GM15510 (cell line): Measurements from ENCODE around the gene ATOSA.

Experiments
- POLR2A ChIP-seq: IDR thresholded peaks from 3 replicates; pipeline ENCODE4 v1.6.1; 2011; ENCODE audit warnings: borderline replicate concordance; ENCODE audit not compliant: insufficient read length; ENCODE audit errors: extremely low read depth

ATOSA gene

DNA sequence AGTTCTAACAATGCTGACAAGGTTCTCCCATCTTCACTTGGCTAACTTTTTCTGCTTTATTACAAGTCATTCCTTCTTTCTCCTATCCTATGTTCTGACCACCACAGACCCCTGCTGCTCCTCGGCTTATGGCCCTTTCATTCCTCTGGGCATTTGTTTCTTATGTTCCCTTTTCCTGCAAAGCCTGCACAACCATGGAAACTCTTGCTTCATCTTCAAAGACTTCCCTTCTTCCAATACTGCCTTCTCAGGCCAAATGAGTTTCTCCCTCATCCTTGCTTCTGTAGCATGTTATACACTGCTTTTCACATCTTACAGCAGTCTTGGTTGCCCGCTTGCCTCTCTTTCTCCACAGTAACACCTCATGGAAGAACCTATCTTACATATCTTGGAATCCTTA is 17.9 kb upstream of the ATOSA start:
- no peak for TF ChIP-seq POLR2A

DNA sequence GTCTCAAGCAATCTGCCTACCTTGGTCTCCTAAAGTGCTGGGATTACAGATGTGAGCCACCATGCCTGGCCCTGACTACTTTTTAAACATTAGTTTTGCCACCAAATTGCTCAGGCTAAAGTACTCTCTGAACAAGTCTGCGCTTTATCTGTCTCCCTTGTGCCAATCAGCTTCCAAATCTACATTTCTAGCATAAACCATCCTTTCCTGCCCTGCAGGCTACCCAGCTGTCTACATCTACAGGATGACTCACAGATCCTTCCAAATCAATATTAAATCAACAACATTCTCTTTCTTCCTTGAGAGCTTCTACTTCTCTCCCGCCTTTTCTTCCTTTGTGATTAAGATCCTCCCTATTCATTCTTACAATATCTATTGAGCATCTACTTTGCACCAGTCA is 16.0 kb upstream of the ATOSA start:
- TF ChIP-seq POLR2A: no peak

DNA sequence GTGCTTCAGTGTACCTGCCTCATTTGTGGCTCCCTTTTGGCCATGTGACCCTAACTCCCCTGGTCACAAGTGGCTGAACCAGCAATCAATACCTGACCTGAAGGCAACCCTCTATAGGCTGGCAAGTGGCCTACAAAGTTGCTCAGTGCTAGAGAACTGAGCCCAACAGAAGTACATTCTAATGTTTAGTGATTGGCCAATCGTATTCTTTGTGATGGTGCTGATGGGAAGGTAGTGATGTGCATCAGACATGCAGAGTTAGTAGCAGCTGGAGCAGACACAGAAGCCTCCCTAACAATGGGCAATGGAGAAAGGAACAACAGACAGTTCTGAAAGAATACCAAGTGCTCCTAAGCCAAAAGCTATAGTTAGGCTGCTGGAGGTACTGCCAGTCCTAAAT is 10.4 kb upstream of the ATOSA start:
- TF ChIP-seq POLR2A: no peak

DNA sequence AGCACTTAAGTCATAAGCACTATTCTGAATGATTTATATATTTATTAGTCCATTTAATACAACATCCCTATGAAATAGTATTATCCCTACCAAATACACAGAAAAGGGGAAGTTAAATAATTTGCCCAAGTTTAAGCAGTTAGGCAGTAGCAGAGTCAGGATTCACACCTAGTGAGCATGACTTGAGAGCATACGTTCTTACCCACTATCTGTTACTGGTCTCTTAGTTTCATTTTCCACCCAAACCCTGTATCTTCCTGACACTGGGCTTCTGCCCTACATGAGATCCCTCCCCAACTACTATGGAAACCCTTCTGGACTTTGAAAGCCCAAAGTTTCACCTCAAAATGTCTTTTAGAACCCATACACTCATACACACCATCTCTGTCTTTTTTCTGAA is 4.4 kb upstream of the ATOSA start:
- TF ChIP-seq POLR2A: no peak

DNA sequence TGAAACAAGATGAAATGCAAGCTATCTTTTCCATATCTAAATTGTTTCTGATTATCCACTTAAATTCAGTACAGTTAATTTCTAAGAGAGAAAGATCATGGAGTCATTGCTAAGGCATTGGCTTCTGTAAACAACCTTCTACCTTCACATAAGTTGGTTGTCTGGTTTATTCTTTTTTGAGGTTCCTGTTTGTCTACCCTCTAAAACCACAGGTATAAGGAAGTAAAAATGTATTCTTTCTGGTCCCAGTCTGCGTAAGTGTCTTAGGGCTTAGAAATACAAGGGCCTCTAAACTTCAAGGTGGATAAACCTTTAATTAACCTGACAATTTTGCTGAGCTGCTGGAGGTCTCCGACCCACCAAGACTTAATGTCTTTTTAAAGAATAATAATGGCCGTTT is 3.6 kb upstream of the ATOSA start:
- no peak for TF ChIP-seq POLR2A

DNA sequence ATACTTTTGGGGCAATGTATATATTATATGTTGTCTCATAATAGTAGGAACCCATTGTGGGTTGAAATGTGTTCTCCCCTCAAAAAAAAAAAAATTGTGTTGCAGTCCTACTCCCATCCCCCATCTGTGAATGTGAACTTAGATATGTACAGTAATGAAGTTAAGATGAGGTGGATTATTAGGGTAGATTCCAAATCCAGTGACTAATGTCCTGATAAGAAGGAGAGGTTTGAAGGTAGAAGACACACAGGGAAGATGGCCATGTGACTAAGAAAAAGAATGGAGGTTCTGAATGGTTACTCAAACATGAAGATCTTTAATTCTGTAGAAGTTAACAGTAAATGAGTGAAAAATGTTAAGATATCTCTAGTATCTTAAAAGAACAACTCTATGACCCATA is 3.0 kb upstream of the ATOSA start:
- no peak for TF ChIP-seq POLR2A

DNA sequence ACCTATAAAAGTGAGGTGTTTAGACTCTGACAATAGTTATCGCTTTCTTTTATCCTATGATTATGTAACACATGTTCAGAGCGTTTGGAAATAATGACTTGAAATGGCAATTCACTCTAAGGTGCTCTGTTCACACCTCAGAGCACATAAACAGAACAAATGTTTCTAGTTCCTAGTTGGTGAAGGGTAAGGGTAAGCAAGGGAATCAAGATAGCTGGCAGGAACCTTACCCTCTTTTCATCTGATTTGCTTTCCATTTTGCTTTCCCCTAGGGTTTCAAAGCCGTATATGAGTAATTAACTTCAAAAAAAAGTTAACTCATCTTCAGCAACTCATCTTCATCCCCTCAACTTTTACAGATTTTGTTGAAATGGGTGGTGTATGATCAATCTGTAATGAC is 2.3 kb upstream of the ATOSA start:
- no peak for TF ChIP-seq POLR2A

DNA sequence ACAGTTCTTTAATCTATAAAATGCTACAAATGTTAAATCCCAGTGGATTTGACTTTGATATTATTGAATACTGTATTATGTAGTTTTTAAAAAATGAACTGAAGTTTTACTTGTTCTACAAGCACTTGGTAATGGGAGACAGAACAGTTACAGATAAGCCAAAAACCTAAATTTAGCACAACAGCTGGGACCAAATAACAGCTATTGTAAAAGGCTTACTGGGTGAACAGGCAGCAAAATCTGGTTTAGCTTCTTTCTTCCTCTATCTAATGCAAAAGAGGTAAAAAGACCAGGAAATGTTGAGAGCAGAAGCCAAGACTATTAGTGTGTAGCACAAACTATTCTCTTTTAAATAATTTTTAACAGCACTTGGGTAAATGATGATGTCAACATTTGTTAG is 1.6 kb upstream of the ATOSA start:
- TF ChIP-seq POLR2A: no peak

DNA sequence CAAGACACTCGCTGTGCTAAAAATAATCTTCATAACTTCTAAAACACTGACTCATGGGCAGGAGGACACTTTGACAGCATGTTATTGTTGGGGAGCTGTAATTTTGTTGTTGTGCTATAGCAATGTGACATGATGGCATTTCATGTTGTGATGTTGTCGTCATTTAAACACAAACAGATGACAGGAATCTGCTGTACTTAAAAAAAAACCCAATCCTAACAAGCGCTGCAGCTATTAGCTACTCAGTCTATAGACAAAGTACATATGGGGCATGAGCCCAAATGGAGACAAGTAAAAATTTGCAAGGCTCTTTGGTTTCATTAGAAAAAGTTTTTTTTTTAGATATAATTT is 828 bp upstream of the ATOSA start:
- no peak for TF ChIP-seq POLR2A

DNA sequence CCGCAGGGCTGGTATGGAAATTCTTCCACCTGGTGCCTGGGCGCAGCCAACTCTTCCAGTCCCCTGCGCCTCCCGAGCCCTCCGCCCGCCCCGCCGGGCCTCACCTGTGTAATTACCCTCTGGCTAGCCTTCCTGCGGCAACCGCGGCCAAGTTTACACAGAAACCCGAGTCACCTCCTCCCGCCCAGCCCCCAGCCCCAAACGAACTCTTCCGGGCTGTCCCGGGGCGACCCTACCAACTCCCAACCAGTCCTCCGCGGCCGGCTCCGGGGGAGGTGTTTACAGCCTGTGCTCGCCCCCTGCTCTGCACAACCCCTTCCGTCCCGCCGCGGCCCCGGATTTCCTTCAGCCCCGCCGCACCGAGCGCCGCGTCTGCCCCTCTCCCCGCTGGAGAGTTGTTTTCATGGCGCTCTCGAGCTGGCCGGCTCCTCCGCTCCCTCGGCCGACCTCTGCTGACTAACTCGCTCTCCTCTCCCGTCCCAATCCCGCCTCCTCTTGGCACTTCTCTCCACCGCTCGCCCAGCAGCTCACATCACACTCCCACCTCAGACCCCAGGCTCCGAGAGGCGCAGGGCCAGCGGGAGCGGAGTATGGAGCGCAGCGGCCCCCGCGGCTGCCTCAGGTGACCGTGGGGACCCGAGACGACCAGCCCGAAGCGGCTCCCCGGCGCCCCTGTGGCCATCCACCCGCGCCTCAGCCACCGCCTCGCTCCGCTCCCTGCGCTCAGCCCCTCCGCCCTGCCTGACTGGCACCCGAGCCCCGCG is 538 bp downstream of the ATOSA start:
- no peak for TF ChIP-seq POLR2A

DNA sequence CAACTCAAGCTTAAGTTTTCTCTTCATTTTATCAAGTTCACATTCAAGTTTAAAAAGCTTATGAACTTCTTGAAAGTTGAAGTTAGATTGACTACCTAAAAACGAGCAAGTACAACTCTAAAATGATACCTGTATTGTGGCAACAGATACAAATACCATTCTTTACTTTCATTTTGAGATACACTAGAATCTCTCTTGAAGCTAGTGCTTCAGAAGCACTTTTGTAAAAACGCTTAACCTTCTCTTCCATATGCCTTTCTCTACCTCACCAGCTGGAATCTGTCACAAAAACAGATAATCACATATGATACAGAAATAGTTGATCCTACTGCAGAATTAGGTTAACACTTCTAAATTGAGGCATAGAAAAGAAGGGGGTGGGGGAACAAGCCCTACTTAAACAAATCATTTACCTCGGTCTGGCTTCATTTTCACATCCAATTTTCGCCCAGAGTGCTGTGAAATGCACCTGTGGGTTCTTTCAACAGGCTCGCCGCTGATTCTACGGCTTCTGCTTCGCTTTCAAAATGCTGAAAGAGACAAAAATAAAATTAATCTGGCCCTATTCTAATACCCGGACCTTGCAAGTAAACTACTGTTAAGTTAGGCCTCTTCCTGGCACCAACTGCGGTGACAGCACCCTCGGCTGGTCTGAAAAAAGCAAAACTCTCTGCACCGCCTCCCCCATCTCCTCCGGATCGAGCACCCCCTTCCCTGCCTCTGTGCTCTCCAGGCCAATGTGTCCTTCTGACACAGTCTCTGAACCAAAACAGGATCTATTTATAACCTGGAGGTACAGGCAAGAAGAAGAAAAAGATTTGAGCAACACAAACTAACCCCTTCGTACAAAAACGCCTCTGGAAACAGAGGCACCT is 1.4 kb downstream of the ATOSA start:
- no peak for TF ChIP-seq POLR2A

DNA sequence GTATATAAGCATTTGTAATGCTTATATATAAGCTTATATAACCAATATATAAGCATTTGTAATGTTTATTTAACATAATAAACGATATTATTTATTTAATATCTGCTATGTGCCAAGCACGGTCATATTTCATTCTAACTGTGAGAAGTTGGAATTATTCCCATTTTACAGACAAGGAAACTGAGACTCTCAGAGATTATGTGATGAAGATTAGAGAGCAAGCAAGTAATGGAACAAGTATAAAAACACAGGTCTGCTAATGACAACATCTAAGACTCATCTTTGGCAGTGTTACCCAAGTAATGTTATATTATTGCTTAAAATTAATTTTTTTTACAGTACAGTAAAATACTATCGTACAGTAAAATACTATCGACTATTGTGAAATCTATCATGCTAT is 4.4 kb downstream of the ATOSA start:
- TF ChIP-seq POLR2A: no peak

DNA sequence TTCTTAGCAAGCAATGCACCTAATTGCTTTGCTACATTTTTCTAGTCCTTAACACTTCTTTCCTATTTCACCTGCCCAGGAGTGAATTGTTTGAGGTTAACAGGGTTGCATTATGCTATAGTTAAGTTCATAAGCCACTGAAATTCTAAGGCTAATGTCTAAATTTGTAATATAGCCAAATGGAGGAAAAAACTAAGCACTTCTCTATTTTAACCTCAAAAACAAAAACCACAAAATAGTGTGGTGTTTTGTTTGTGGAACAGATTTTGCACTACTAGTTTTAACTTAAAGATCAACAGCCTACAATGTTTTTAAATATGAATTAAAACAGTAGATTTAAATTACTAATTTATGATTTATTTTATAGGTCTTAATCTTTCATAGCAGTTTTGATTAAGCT is 5.5 kb downstream of the ATOSA start:
- no peak for TF ChIP-seq POLR2A

DNA sequence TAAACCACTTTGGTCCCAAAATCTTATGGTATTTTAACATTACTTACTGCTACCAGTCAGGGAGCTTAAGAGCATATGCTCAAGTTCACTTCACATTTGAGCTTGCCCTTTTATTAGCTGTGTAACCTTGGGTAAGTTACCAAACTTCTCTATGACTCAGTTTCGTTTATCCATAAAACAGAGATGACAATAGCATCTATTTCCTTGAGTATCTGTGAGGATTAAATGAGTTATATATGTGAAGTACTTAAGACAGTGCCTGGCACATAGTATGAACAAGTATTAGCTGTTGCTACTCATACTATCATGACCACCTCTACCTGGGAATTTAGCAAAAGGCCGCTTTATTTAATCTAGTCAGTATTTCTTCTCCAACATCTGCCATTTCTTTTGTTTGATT is 5.9 kb downstream of the ATOSA start:
- no peak for TF ChIP-seq POLR2A

DNA sequence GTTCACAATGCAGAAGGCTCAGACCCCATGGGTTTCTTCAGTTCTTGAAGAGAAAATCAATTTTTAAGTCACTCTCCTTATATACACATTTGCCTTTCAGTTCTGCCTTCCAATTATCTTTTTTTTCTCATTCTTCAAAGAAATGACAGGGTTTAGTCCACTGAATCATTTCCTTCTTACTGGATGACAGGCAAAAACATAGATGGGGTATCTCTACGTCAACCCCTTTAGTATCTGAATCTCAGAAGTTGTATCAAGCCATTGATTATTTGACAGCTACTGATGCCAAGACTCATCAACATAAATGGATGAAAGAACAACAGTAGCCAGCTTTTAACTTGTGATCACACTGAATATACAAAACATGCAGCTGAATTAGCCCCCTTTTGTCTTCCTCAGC is 6.5 kb downstream of the ATOSA start:
- no peak for TF ChIP-seq POLR2A

DNA sequence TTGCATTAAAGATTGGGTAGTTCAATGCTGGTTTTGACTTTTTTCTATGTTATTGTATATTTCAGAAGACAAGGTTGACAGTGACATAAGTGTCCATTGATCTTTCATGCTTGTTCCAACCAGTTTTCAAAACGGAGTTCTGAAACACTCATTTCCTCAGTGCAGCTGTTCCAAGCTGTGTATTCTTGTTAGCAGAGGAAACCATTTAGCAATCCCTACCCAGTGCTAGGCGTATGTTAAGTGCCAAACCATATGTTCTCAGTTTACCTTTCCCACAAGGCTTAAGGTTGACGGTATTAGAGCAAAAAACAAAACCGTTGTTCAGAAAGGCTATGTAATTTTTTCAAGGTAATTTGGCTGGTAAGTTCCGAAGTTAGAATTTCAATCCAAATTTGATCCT is 9.1 kb downstream of the ATOSA start:
- TF ChIP-seq POLR2A: no peak
